Stimulated activated CD4-positive, alpha-beta T cell treated with anti-CD3 and anti-CD28 coated beads, Interleukin-1b, Interleukin-23, amount 100 ng/mL, for 48 hours (primary cell): ENCODE data around the gene ZC3H14.
"Not testable (repeated sequence)": the region's sequence is repeated elsewhere in the genome, so short reads cannot be mapped to it uniquely, and the experiment has no call there.

Experiments used
- DNase-seq: peaks from one replicate; pipeline ENCODE4 v3.0.0-alpha.2; 2020

Gene ZC3H14, protein sequence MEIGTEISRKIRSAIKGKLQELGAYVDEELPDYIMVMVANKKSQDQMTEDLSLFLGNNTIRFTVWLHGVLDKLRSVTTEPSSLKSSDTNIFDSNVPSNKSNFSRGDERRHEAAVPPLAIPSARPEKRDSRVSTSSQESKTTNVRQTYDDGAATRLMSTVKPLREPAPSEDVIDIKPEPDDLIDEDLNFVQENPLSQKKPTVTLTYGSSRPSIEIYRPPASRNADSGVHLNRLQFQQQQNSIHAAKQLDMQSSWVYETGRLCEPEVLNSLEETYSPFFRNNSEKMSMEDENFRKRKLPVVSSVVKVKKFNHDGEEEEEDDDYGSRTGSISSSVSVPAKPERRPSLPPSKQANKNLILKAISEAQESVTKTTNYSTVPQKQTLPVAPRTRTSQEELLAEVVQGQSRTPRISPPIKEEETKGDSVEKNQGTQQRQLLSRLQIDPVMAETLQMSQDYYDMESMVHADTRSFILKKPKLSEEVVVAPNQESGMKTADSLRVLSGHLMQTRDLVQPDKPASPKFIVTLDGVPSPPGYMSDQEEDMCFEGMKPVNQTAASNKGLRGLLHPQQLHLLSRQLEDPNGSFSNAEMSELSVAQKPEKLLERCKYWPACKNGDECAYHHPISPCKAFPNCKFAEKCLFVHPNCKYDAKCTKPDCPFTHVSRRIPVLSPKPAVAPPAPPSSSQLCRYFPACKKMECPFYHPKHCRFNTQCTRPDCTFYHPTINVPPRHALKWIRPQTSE

DNA sequence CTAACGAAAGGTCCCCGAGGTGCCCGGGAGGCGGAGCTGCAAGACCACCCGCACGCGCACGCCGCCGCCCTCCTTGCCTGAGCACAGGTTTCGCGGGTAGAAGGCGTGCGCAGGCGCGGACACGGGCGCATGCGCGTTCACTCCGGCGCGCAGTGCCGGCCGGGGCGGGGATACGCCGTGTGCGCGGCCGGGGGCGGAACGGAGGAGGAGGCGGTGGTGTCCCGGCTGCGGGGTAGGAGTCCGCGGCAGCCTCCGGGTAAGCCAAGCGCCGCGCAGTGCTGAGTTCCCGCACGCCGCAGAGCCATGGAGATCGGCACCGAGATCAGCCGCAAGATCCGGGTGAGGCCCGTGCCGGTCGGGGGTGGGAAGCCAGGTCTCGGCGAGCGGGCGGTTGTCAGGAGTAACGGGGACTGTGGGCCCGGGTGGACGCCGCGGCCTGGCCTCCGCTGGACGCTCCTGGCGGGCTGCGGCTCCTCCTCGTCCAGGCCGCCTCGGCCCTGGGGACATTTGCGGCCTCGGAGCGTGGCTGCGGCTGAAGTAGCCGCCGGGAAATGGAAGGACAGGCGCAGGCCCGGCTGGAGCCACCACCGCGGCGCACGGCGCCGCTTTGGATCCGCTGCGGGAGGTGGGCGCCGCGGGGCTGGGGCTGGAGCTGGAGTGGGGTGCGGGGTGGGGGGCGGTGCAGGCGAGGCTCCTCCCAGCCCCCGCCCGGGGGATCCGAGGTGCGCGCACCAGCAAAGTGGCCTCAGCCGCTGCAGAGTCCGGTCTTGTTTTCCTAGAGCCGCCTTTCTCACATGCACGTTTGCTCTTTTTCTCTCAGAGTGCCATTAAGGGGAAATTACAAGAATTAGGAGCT is at the start of gene ZC3H14:
Gene ZC3H14 (plus strand): TSS at position 207 of the 856 bp plus-strand sequence. CDS start 97 bp downstream, at position 304.
- DNase-seq: peak; percentile 85

- DNase-seq: no peak
These were observed 47.2 kb upstream of the ZC3H14 start for GRCh38 chr14:88515499-88516221.

GRCh38 chr14:88516861-88517357 is 45.9 kb upstream of the ZC3H14 start:
- no peak for DNase-seq

DNA sequence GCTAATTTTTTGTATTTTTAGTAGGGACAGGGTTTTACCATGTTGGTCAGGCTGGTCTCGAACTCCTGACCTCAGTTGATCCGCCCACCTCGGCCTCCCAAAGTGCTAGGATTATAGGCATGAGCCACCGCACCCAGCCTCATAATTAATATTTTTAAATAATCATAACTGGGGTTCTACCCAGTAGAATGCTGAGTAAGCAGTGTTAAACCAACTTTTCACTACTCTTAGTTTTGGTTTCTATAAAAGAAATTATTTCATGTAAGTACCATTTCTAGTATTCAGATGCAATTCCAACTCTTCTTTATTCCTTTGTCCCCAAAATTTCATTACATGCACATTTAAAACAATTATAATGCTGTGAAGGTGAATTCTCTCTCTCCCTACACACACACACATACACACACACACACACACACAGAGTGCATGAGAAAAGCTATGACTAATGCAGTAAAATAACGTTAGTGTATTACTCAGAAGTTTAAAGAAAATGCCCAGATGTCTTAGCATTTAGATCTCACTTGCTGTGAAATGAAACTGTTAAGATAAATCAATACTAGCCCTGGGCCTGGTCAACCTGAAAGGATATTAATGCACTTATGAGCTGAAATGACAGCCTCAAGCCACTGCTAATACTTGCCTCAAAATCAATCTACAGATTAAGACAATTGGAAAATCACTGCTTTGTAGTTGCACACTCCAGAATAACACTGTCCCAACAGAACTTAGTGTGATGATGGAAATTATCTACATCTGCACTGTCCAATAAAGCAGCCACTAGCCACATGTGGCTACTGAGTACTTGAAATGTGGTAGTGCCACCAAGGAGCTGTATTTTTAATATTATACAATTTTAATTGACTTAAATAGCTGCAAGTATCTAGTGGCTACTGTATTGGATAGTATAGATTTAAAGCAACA is 44.0 kb upstream of the ZC3H14 start:
- no peak for DNase-seq

DNA sequence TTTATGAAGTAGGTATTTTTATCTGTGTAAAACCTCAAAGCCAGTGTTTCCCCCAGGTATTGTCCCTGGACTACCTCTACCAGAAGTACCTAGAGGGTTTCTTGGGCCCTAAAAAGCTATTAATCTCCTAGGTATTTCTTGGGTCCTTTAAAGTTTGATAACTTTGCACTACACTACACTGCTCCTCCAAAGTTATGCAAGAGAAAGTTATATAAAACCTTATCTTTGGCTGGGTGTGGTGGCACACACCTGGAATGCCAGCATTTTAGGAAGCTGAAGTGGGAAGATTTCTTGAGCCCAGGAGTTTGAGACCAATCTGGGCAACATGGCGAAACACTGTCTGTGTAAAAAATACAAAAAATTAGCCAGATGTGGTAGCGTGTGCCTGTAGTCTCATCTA is 42.9 kb upstream of the ZC3H14 start:
- no peak for DNase-seq

GRCh38 chr14:88521818-88522217 is 41.0 kb upstream of the ZC3H14 start:
- DNase-seq: no peak

- DNase-seq: no peak
These were observed 40.4 kb upstream of the ZC3H14 start for GRCh38 chr14:88522393-88522792.

DNA sequence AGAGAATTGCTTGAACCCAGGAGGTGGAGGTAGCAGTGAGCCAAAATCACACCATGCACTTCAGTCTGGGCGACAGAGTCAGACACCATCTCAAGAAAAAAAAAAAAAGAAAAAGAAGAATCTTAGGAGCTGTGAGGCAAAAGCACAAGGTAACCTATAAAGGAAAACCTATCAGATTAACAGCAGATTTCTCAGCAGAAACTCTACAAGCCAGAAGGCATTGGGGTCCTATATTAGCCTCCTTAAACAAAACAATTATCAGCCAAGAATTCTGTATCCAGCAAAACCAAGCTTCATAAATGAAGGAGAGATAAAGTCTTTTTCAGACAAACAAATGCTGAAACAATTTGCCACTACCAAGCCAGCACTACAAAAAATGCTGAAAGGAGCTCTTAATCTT is 32.9 kb upstream of the ZC3H14 start:
- DNase-seq: not testable (repeated sequence)

DNA sequence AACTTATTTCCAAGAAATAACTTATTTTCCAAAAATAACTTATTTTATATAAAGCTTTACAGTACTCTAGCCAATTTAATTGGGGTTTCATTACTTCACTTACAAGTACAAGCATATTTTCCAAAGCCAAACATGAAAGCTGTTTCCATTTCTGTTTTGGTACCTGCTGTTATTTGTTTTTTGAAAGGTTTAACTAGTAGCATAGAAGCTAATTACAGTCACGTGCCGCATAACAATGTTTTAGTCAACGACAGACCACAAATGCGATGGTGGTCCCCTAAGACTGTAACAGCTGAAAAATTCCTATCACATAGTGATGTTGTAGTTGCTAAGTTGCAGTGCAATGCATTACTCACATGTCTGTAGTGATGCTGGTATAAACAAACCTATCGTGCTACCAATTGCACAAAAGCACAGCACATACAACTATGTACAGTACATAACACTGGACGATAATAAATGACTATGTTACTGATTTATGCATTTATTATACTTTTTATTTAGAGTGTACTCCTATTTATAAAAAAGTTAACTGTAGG is 29.7 kb upstream of the ZC3H14 start:
- DNase-seq: no peak

DNA sequence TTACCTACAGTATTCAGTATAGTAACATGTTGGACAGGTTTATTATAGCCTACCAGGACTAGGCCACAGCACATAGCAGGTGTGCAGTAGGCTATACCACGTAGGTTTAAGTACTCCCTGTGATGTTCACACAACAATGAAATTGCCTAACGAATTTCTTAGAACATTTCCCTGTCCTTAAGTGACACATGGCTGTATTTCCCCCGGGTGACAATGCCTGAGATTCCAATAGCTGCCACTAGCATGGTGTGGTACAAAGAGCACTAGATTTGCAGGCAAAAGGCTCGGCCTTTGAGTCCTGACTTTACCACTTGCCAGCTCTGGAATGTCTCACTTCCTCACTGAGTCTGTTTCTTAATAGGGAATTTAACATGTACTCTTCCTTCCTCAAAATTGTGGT is 27.7 kb upstream of the ZC3H14 start:
- no peak for DNase-seq

GRCh38 chr14:88535813-88536212 is 27.0 kb upstream of the ZC3H14 start:
- DNase-seq: no peak

GRCh38 chr14:88541324-88541723 is 21.5 kb upstream of the ZC3H14 start:
- no peak for DNase-seq

GRCh38 chr14:88542857-88543795 is 19.7 kb upstream of the ZC3H14 start:
- DNase-seq: no peak

DNA sequence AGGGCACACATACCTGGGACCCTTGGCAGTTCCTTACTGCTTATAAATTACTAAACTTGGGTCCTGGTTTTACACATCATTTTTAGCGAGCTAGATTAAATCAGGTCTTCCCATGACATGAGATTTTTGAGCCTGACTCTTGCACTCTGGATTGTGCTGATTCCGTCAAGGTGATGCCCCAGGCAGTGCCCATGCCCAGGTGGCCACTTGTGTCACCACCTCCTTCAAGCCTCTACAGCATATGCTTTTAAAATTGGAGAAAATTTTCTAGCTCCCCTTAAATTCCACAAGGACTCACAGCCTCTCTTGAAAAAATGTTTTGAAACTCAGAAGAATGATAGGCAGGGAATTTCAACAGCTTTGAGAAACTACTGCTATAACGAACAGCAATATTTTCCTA is 17.6 kb upstream of the ZC3H14 start:
- DNase-seq: no peak

DNA sequence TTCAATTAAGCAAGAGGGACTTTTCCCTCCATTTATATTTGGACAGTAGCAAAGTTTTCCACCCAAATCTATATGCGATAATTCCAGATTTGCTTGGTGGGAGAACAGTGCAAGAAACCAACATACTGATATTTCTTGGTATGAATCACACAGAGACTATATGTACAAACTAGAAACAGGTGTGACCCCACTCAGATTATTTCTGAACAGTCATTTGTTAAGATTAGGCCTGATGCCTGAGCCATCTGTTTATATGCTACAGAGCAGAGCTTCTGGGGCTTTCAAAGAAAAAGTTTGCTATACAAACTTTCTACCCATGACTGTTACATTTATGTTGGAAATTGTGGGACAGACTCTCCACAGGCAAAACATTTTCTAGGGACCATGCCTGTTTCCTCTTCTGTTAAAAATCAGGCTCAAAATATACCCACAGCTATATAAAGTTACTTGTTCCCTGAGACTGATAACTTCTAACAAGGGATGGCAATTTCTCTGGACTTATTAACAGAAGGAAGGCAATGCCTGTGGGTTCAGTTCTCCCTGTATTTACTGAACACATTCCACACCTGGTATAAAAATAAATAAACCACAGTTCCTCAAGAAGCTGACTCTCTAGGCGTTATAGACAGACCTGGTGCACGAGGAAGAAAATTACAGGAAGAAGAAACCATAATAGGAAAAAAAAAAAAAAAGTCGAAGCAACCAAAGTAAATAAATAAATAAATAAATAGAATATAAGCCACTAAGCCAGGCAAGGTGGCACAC is 16.0 kb upstream of the ZC3H14 start:
- DNase-seq: no peak

- no peak for DNase-seq
These were observed 15.5 kb upstream of the ZC3H14 start for GRCh38 chr14:88547386-88547780.

DNA sequence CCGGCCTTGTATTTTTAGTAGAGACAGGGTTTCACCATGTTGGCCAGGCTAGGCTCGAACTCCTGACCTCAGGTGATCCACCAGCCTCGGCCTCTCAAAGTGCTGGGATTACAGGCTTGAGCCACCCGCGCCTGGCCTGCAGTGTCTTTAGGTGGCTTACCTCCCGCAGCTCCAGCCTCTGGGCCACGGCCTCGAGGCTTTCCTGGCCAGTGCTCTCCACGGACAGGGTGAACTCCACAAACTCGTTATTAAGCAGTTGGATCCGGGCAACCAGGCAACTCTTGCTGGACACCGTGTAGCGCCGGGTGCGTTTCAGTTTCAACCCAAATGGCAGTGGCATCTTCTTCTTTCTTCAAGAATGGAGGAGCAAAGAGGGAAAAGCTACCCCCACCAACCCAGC is 12.8 kb upstream of the ZC3H14 start:
- DNase-seq: no peak

- peak; percentile 68 for DNase-seq
These were observed 11.6 kb upstream of the ZC3H14 start for GRCh38 chr14:88551094-88551870.
